HG02852 (cell line): Measurements from ENCODE around the gene BTN2A1.
A peak's percentile ranks its signal among the peaks of the same experiment; 100 is the strongest.
"Not testable (repeated sequence)": the region's sequence is repeated elsewhere in the genome, so short reads cannot be mapped to it uniquely, and the experiment has no call there.

ENCODE experiments used
- ATAC-seq: cut with Tn5 transposase; IDR thresholded peaks from one replicate; pipeline ENCODE4 v1.9.1; 2021; ENCODE audit warnings: mild to moderate bottlenecking, moderate library complexity; ENCODE audit not compliant: unreplicated experiment

The BTN2A1 gene

DNA sequence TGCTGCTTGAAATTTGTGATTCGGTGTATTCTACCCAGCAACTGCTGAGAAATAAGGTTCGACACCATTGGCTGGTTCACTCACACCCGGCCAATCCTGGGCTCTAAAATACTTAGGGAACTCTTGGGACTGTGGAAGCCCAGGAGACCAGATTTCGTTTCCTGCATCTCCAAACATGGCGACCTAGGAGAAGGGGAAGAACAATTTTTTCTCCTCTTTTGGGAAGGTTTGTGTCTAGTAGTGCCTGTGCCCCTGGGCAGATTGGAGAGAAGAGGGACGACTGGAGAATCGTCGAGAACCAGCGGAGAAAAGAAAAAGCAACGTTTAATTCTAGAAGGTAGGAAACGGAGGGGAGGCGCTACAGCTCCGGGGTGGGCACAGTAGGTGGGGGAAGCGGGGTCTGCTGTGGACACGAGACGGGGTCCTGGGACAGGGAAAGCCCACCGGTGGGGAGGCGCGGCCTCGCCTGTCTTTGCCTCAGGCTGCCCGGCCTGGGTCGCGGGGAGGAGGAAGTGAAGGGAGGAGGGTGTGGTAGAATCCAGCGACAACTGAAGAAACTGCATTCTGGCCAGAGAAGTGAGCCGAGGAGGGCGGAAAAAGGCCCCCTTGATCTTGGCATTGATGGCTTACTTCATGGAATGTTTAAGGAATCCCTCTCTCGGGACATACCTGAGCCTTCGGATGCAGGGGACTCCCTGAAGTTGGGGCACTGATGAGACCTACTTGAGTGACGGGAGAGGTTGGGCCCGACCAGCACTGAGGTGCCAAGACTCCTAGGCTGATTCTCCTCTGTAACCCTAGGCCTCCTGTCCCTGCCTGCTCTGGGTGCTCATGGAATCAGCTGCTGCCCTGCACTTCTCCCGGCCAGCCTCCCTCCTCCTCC, at the start of gene BTN2A1:
Gene BTN2A1, plus strand, starts transcription at position 150 of the 883 bp plus-strand sequence. Its CDS starts 682 bp downstream, at position 832.
- peak; percentile 96 for ATAC-seq

GRCh38 chr6:26408828-26409730, 48.7 kb upstream of the BTN2A1 start:
- ATAC-seq: no peak

GRCh38 chr6:26411751-26412150, 46.0 kb upstream of the BTN2A1 start:
- no peak for ATAC-seq

DNA sequence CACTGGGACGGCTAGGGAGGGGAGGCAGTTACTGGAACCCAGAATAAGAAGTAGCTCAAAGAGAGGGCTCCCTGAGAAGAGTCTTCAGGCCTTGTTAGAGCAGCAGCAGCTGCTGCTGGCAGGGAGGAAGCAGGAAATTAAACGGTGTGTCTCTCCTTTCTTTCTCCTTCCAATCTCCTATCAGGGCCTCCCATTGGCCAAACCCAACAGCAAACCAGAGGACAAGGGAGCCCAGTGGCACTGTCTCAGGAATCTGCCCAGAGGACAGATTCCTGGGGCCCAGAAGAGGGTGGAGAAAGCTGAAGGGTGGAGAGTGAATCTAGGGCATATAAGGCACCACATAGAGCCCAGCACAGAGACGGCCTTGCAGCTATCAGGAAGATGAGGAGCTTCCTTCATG, 45.5 kb upstream of the BTN2A1 start:
- no peak for ATAC-seq

DNA sequence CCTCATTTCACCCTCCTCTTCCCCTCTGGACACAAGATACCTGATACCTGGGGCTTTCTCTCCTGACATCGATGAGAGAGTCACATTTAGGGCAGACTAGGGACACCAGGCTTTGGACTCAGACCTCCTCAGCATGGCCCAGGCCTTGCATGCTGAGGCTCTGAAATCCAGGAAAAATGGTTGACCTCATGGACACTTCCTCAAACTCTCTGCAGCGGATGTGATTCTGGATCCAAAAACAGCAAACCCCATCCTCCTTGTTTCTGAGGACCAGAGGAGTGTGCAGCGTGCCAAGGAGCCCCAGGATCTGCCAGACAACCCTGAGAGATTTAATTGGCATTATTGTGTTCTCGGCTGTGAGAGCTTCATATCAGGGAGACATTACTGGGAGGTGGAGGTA, 44.8 kb upstream of the BTN2A1 start:
- no peak for ATAC-seq

DNA sequence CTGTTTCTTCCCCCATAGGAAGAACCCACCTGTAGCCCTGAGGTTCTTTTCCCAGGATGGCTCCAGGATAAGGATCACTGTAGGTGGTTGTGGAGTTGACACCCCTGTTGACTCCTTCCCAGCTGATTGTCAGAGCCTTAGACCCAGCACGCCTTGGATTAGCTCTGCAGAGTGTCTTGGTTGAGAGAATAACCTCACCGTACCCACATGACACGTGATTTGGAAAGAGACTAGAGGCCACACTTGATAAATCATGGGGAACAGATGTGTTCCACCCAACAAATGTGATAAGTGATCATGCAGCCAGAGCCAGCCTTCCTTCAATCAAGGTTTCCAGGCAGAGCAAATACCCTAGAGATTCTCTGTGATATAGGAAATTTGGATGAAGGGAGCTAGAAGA, 43.5 kb upstream of the BTN2A1 start:
- no peak for ATAC-seq

GRCh38 chr6:26415036-26415614, 42.6 kb upstream of the BTN2A1 start:
- ATAC-seq: no peak

GRCh38 chr6:26415791-26416190, 42.0 kb upstream of the BTN2A1 start:
- no peak for ATAC-seq

GRCh38 chr6:26416288-26416687, 41.5 kb upstream of the BTN2A1 start:
- no peak for ATAC-seq

- ATAC-seq: not testable (repeated sequence)
Observed at GRCh38 chr6:26418077-26418476, 39.7 kb upstream of the BTN2A1 start.

GRCh38 chr6:26418795-26419194, 39.0 kb upstream of the BTN2A1 start:
- ATAC-seq: not testable (repeated sequence)

GRCh38 chr6:26420688-26421171, 37.0 kb upstream of the BTN2A1 start:
- peak; percentile 16 for ATAC-seq

- peak; percentile 91 for ATAC-seq
Observed at GRCh38 chr6:26421259-26422144, 36.3 kb upstream of the BTN2A1 start.

DNA sequence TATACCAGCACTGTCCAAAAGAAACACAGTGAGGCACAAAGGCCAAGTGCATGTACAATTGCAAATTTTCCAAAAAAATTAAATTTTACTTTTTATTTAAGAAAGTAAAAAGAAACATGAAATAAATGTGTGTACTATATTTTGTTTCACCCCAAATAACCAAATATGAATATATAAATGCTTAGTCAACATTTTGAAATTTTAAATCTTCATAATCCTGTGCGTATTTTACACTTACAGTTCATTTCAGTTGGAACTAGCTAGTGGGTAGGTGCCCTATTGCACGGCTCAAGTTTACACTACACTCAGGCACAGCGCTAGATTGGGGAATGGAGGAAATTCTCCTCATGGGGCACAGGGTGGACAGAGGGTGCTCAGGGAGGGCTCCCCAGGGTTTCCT, 35.4 kb upstream of the BTN2A1 start:
- no peak for ATAC-seq

GRCh38 chr6:26426691-26427450, 30.9 kb upstream of the BTN2A1 start:
- ATAC-seq: no peak

- no peak for ATAC-seq
Observed at GRCh38 chr6:26427451-26427809, 30.3 kb upstream of the BTN2A1 start.

DNA sequence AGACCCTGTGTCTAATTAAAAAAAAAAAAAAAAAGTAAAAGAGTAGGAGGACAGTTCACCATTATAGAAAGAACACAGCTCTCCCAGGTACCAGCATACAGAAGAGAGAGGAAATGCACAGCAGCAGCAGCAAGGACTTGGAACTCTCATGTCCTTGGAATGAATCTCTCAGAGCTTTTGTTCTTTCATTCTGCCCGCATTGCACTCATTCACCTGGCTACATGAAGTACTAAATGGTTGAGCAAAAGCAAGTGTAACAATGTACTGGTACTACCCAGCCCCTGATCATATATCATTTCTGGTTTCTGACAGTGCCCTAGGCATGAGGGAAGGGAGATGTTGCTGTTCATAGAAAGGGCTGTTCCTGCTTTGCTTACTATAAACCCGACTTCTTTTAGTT, 29.5 kb upstream of the BTN2A1 start:
- no peak for ATAC-seq

DNA sequence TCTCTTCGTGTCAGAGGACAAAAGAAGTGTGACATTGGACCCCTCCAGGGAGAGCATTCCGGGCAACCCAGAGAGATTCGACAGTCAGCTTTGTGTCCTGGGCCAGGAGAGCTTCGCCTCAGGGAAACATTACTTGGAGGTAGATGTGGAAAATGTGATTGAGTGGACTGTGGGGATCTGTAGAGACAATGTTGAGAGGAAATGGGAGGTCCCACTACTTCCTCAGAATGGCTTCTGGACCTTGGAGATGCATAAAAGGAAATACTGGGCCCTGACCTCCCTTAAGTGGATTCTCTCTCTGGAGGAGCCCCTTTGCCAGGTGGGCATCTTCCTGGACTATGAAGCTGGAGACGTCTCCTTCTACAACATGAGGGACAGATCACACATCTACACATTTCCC, 27.0 kb upstream of the BTN2A1 start:
- ATAC-seq: no peak
